AG04450 (cell line): Measurements from ENCODE around the gene DIABLO. TPM values are rescaled to one million over a fixed set of nuclear protein-coding genes. Genes with fewer than 3 reads are reported as not detected.

Experiments
- CTCF ChIA-PET: fragments of 300-600, 350-600 bp; formaldehyde crosslinking; extraction: SDS; loops from one replicate; lab custom pipeline; 2022; ENCODE audit warnings: antibody characterized with exemption, inconsistent platforms; lab: Charles Lee
- POLR2A ChIA-PET: fragments of 350-600 bp; formaldehyde crosslinking; extraction: SDS; loops from one replicate; lab custom pipeline; 2021; ENCODE audit warnings: antibody characterized with exemption, inconsistent platforms; lab: Yijun Ruan, JAX
- DNase-seq: peaks from one replicate; pipeline ENCODE4 v3.0.0-alpha.2; 2011; ENCODE audit warnings: low read depth, low spot score
- H3K27ac ChIP-seq: one replicate; pipeline ENCODE4 v1.5.1; 2012; ENCODE audit warnings: low read depth, low read length, control low read depth
- H3K27me3 ChIP-seq: one replicate; pipeline ENCODE4 v1.6.0; 2012; ENCODE audit warnings: low read length; ENCODE audit not compliant: control insufficient read depth, insufficient read depth
- H3K4me3 ChIP-seq: 2 replicates; pipeline ENCODE4 v1.5.1; 2011; ENCODE audit warnings: mild to moderate bottlenecking, low read depth, low read length, control low read depth
- H3K9me3 ChIP-seq: 2 replicates; pipeline ENCODE4 v1.5.1; 2012; ENCODE audit warnings: low read length; ENCODE audit not compliant: control insufficient read depth, insufficient read depth
- polyA plus RNA-seq: library from polyadenylated mRNA; depleted of rRNA; stranded (reverse); fragments of >200 nt; gene quantifications from 2 replicates; pipeline ENCODE4 v1.2.3, GENCODE V29; 2011
- TF ChIP-seq, protein P1 (sequence below): IDR thresholded peaks from 2 replicates; pipeline ENCODE4 v1.5.1; 2011; ENCODE audit warnings: low read depth, low read length, control low read depth, inconsistent platforms

DIABLO gene
- polyA plus RNA-seq, 1 experiment, result 59.6 TPM

DNA sequence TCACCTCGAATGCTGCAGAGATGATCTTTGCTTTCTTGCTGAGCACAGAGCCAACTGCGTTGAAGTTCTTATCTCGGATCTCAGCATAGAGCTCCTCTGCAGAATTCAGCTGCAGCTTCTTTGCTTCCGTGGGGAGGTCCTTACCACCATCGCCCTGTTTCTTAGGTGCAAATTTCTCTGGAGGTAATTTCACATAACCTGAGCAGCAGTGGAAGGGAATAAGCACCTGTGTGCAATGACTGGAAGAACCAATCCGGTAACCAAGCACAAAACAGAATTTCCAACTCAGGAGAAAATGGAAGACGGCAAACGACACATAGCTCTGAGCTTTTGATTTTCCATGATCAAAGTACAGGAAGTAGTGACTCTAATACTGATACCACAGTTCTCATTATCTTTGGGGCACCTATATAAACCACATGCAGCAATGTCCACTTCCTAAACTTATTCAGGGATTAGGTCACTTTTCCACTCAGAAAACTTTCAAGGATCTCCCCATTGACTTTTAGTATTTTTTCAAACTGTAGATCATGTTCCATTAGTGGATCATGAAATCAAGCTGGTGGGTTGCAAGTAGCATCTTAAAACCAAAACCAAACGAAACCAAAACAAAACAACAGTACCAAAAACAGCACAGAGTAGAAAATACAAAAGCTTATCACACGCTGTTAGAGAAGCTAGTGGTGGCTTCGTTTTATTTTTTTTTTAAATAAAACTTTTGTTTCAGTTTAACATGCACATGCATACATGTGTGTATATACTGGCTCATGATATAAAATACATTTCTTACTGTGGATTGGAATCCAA, 18.9 kb upstream of the DIABLO start:
- Histone ChIP-seq H3K4me3 (no peak overlapping the region), H3K27me3 (no peaks in the 10 kb centered on the region), H3K27ac (no peak overlapping the region), H3K9me3 (no peaks in the 10 kb centered on the region)
- no peak for DNase-seq
- ChIA-PET CTCF (interaction anchor here (0.5 kb wide), 1 partner anchor 44 kb away, joined by 10 read pairs; no protein-coding TSS in a partner anchor), POLR2A (interaction anchor here (0.7 kb wide), 1 partner anchor 24 kb away, joined by 3 read pairs; no protein-coding TSS in a partner anchor)
- TF ChIP-seq, protein P1, sequence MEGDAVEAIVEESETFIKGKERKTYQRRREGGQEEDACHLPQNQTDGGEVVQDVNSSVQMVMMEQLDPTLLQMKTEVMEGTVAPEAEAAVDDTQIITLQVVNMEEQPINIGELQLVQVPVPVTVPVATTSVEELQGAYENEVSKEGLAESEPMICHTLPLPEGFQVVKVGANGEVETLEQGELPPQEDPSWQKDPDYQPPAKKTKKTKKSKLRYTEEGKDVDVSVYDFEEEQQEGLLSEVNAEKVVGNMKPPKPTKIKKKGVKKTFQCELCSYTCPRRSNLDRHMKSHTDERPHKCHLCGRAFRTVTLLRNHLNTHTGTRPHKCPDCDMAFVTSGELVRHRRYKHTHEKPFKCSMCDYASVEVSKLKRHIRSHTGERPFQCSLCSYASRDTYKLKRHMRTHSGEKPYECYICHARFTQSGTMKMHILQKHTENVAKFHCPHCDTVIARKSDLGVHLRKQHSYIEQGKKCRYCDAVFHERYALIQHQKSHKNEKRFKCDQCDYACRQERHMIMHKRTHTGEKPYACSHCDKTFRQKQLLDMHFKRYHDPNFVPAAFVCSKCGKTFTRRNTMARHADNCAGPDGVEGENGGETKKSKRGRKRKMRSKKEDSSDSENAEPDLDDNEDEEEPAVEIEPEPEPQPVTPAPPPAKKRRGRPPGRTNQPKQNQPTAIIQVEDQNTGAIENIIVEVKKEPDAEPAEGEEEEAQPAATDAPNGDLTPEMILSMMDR, result no peak

DNA sequence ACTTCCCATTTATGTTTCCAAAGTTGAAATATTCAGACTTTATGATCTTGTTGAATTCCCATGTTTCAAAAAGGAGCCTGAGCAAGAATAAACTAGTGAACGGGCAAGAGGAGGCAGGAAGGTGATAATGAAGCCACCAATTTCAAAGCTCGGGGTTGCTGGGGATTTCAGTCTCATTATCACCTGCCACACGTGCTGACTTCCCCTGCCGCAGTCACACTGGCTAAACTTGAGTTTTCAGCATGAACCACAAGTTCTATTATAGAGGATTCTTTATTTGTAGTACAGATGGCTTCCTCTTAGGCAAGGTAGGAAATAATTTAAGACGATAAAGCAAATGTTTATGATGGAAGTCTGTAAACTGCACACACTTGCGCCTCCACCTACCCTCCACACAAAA, 18.1 kb upstream of the DIABLO start:
- POLR2A ChIA-PET, result no interaction called here
- H3K27me3 ChIP-seq, result no peaks in the 10 kb centered on the region
- CTCF ChIA-PET, result no interaction called here
- no peaks in the 10 kb centered on the region for H3K9me3 ChIP-seq
- no peak overlapping the region for H3K4me3 ChIP-seq
- DNase-seq, result no peak
- TF ChIP-seq, protein P1, result no peak
- no peak overlapping the region for H3K27ac ChIP-seq

DNA sequence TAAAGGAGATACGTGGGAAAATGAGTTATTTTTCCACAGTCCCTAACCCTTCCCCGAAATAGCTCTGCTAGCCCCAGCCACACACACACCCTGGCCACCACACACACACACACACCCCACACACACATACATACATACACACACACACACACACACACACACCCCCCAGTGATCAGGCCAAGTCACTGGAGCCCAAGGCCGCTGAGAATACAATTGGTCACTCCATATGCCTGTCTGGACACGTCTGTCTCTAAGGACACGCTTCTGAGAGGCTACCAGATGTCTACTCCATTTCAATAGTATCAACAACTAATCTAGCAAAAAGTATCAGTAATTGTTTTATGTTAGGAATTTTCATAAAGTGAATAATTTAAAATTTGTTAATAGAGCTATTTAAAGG, 13.0 kb upstream of the DIABLO start:
- no peak overlapping the region for H3K4me3 ChIP-seq
- H3K27ac ChIP-seq, result no peak overlapping the region
- CTCF ChIA-PET, result interaction anchor here (0.6 kb wide), 1 partner anchor 276 kb away, joined by 3 read pairs; no protein-coding TSS in a partner anchor
- no peak for DNase-seq
- TF ChIP-seq, protein P1, result no peak
- H3K27me3 ChIP-seq, result no peaks in the 10 kb centered on the region
- POLR2A ChIA-PET, result interaction anchor here (0.7 kb wide), 1 partner anchor 794 kb away, joined by 4 read pairs; no protein-coding TSS in a partner anchor
- no peaks in the 10 kb centered on the region for H3K9me3 ChIP-seq

DNA sequence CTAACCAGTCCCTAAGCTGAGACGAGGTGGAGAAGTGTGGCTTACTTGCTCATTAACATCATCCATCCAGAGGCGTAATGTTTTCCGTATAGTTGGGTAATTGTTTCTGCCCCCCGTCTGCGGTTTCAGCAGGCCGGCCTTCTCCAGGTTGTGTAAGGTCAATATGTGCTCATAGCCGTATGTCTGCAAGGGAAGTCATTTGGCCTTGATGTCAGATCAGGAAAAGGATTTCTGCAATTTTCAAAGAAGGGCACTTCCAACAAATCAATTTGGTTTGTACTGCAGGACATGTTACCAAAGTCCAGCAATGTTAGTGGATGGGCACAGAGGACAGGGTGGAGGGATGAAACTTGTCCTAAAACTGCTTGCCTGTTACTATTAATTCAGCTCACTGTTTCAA, 9.9 kb upstream of the DIABLO start:
- Histone ChIP-seq H3K27ac (no peak overlapping the region), H3K27me3 (no peaks in the 10 kb centered on the region), H3K4me3 (no peak overlapping the region), H3K9me3 (no peaks in the 10 kb centered on the region)
- TF ChIP-seq, protein P1, result no peak
- no peak for DNase-seq
- ChIA-PET CTCF (no interaction called here), POLR2A (no interaction called here)

DNA sequence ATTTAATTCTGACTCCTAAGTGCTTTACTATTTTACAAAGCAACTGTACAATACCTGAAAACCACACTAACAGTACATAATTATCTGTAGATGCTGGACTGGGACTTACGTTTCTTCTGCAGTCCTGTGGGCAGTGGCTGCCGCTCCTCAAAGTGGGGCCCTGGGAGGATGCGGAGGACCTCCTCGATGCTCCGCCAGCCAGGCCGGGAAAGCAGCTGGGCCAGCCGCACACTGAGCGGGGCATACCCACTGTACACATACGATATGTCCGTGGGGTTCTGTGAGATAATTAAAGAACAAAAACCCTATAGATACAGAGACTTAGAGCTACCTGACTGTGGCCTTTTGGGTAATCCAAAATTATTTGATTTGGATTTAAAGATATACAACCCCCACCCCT, 6.8 kb upstream of the DIABLO start:
- Histone ChIP-seq H3K27me3 (no peaks in the 10 kb centered on the region), H3K9me3 (no peaks in the 10 kb centered on the region), H3K27ac (no peak overlapping the region), H3K4me3 (no peak overlapping the region)
- no peak for DNase-seq
- POLR2A ChIA-PET, result no interaction called here
- CTCF ChIA-PET, result no interaction called here
- TF ChIP-seq, protein P1, result no peak
